OCI-LY1 (cell line): ENCODE data around the gene SPOCK1.

ENCODE experiments used
- CTCF ChIP-seq: fragments of 200-600 bp; sonication (generic), shearing (Covaris generic); IDR thresholded peaks from 2 replicates; pipeline ENCODE4 v1.5.1; 2017; ENCODE audit warnings: mild to moderate bottlenecking, antibody characterized with exemption, low read length, moderate library complexity, mixed read lengths
- EZH2 ChIP-seq: fragments of 200-600 bp; sonication (generic), shearing (Covaris generic); IDR thresholded peaks from 2 replicates; pipeline ENCODE4 v1.8.0; 2017; ENCODE audit warnings: borderline replicate concordance, mixed run types, mild to moderate bottlenecking, antibody characterized with exemption, low read length, moderate library complexity, mixed read lengths

GRCh38 chr5:137502632-137503031 lies 3.5 kb upstream of the SPOCK1 start:
- TF ChIP-seq CTCF (no peak), EZH2 (no peak)
